Common myeloid progenitor, CD34-positive (primary cell): ENCODE data around the gene SLC39A6.
"Not testable (repeated sequence)": the region's sequence is repeated elsewhere in the genome, so short reads cannot be mapped to it uniquely, and the experiment has no call there.

Experiments used
- CTCF ChIA-PET: fragments of 350-600 bp; sonication (Branson Sonifier 250); formaldehyde crosslinking; loops from one replicate; lab custom pipeline; 2021; ENCODE audit warnings: antibody characterized with exemption; lab: Charles Lee
- POLR2A ChIA-PET: fragments of 350-600 bp; sonication (Branson Sonifier 250); formaldehyde crosslinking; loops from one replicate; lab custom pipeline; 2021; ENCODE audit warnings: antibody characterized with exemption; lab: Charles Lee
- DNase-seq, 3 donors: peaks; one replicate each; pipeline versions ENCODE4 v3.0.0 to v3.0.0-alpha.2; 2013
- H3K27ac ChIP-seq, 2 experiments: 1 replicate in 1 of 2; 2 replicates in 1 of 2; pipeline ENCODE4 v1.7.0; 2013; ENCODE audit warnings: inconsistent platforms in 2 of 2, low read length in 2 of 2, mild to moderate bottlenecking in 2 of 2, low read depth in 1 of 2, moderate library complexity in 1 of 2; ENCODE audit not compliant: severe bottlenecking in 2 of 2, insufficient read depth in 1 of 2, poor library complexity in 1 of 2
- H3K27me3 ChIP-seq, 5 experiments: replicated peaks in 2 of 5; 1 replicate in 3 of 5; 2 replicates in 2 of 5; pipeline versions ENCODE4 v1.6.1 to v1.7.0; 2013; ENCODE audit warnings: low read length in 4 of 5, mild to moderate bottlenecking in 2 of 5, moderate library complexity in 2 of 5, inconsistent platforms in 1 of 5; ENCODE audit not compliant: insufficient read depth in 5 of 5, control insufficient read depth in 4 of 5
- H3K36me3 ChIP-seq, 4 experiments: 1 replicate in 2 of 4; 2 replicates in 2 of 4; pipeline versions ENCODE4 v1.6.1 to v1.7.0; 2013; ENCODE audit warnings: low read length in 3 of 4, control low read depth in 1 of 4, mild to moderate bottlenecking in 1 of 4; ENCODE audit not compliant: control insufficient read depth in 4 of 4, insufficient read depth in 4 of 4
- H3K4me1 ChIP-seq, 4 experiments: 1 replicate in 3 of 4; 2 replicates in 1 of 4; pipeline versions ENCODE4 v1.6.1 to v1.7.1; 2013; ENCODE audit warnings: low read length in 3 of 4, mild to moderate bottlenecking in 3 of 4, control low read depth in 1 of 4, inconsistent platforms in 1 of 4, moderate library complexity in 1 of 4; ENCODE audit not compliant: control insufficient read depth in 4 of 4, insufficient read depth in 4 of 4; ENCODE audit errors: control extremely low read depth in 1 of 4
- H3K4me3 ChIP-seq, 7 experiments: 1 replicate in 4 of 7; 2 replicates in 3 of 7; pipeline versions ENCODE4 v1.5.1 to v1.7.0; 2013; ENCODE audit warnings: mild to moderate bottlenecking in 7 of 7, low read length in 6 of 7, moderate library complexity in 6 of 7, inconsistent platforms in 2 of 7, low read depth in 2 of 7, control low read depth in 1 of 7; ENCODE audit not compliant: insufficient read depth in 4 of 7, control insufficient read depth in 1 of 7; ENCODE audit errors: extremely low read depth in 1 of 7
- H3K9me3 ChIP-seq, 5 experiments: 1 replicate in 4 of 5; 2 replicates in 1 of 5; pipeline versions ENCODE4 v1.6.1 to v1.7.1; 2013; ENCODE audit warnings: low read length in 4 of 5, mild to moderate bottlenecking in 2 of 5, inconsistent platforms in 1 of 5, low read depth in 1 of 5, moderate library complexity in 1 of 5; ENCODE audit not compliant: control insufficient read depth in 4 of 5, insufficient read depth in 2 of 5; ENCODE audit errors: control extremely low read depth in 1 of 5
- WGBS: methylation state at CpG from one replicate; pipeline ENCODE4 v1.1.5; 2013; ENCODE audit not compliant: insufficient coverage; 5-methylcytosine and 5-hydroxymethylcytosine counted together

SLC39A6 gene

GRCh38 chr18:36124841-36125240 is 4.3 kb downstream of the SLC39A6 start:
- Histone ChIP-seq H3K36me3 (peaks cover 8 to 37% (median 29%) of the 10 kb centered on the region in 4 experiments), H3K4me3 (no peak overlapping the region), H3K27ac (no peak overlapping the region), H3K27me3 (no peaks in the 10 kb centered on the region), H3K9me3 (no peaks in the 10 kb centered on the region), H3K4me1 (peaks cover 8 to 28% (median 17%) of the 10 kb centered on the region in 4 experiments)
- DNase-seq = no peak
- CTCF ChIA-PET = interaction anchor here (2.3 kb wide), 1 partner anchor 160 kb away, joined by 9 read pairs; no protein-coding TSS in a partner anchor
- 100% methylated on average over 4 of the region's 4 CpGs for WGBS
- POLR2A ChIA-PET = no interaction called here

- Histone ChIP-seq H3K4me1 (peaks cover 0 to 14% (median 4%) of the 10 kb centered on the region in 4 experiments), H3K4me3 (no peak overlapping the region), H3K27ac (no peak overlapping the region), H3K36me3 (peaks cover 10 to 65% (median 34%) of the 10 kb centered on the region in 4 experiments), H3K9me3 (no peaks in the 10 kb centered on the region), H3K27me3 (no peaks in the 10 kb centered on the region)
- WGBS = no CpG with 5 or more reads among the region's 3 CpGs
- no peak for DNase-seq
- POLR2A ChIA-PET = interaction anchor here (0.6 kb wide), 1 partner anchor 11 kb away, joined by 3 read pairs; no protein-coding TSS in a partner anchor
- CTCF ChIA-PET = interaction anchor here (0.6 to 1.7 kb wide), 3 partner anchors 9 to 102 kb away, joined by 3 to 6 read pairs (median 5); no protein-coding TSS in a partner anchor
Measured at GRCh38 chr18:36120297-36120696, 8.8 kb downstream of the SLC39A6 start.

GRCh38 chr18:36116771-36117170 is 12.4 kb downstream of the SLC39A6 start:
- H3K4me1 ChIP-seq, H3K9me3 ChIP-seq, CTCF ChIA-PET, H3K27me3 ChIP-seq, H3K4me3 ChIP-seq, DNase-seq, H3K27ac ChIP-seq, POLR2A ChIA-PET: not testable (repeated sequence)
- peaks cover 13 to 77% (median 33%) of the 10 kb centered on the region in 4 experiments for H3K36me3 ChIP-seq
- WGBS = 100% methylated on average over 9 of the region's 11 CpGs

- no peak overlapping the region for H3K27ac ChIP-seq
- no peaks in the 10 kb centered on the region for H3K4me1 ChIP-seq
- H3K9me3 ChIP-seq = no peaks in the 10 kb centered on the region
- H3K4me3 ChIP-seq = no peak overlapping the region
- ChIA-PET CTCF (no interaction called here), POLR2A (no interaction called here)
- no peak for DNase-seq
- no peaks in the 10 kb centered on the region for H3K27me3 ChIP-seq
- H3K36me3 ChIP-seq = peaks cover 19 to 68% (median 32%) of the 10 kb centered on the region in 4 experiments
- no CpG with 5 or more reads among the region's 1 CpG for WGBS
Measured at GRCh38 chr18:36114738-36115137, 14.4 kb downstream of the SLC39A6 start.

GRCh38 chr18:36114251-36114650 is 14.9 kb downstream of the SLC39A6 start:
- Histone ChIP-seq H3K4me1 (no peaks in the 10 kb centered on the region), H3K27me3 (no peaks in the 10 kb centered on the region), H3K36me3 (peaks cover 18 to 65% (median 31%) of the 10 kb centered on the region in 4 experiments), H3K27ac (no peak overlapping the region), H3K9me3 (no peaks in the 10 kb centered on the region), H3K4me3 (no peak overlapping the region)
- DNase-seq = no peak
- 100% methylated on average over 4 of the region's 4 CpGs for WGBS
- POLR2A ChIA-PET = no interaction called here
- CTCF ChIA-PET = no interaction called here

- Histone ChIP-seq H3K9me3 (no peaks in the 10 kb centered on the region), H3K36me3 (peaks cover 20 to 64% (median 32%) of the 10 kb centered on the region in 4 experiments), H3K4me1 (no peaks in the 10 kb centered on the region), H3K4me3 (no peak overlapping the region), H3K27ac (no peak overlapping the region), H3K27me3 (no peaks in the 10 kb centered on the region)
- no peak for DNase-seq
- ChIA-PET CTCF (no interaction called here), POLR2A (no interaction called here)
Measured at GRCh38 chr18:36112302-36112701, 16.8 kb downstream of the SLC39A6 start.

- no peak for DNase-seq
- Histone ChIP-seq H3K4me1 (no peaks in the 10 kb centered on the region), H3K36me3 (peaks cover 19 to 47% (median 23%) of the 10 kb centered on the region in 4 experiments), H3K9me3 (no peaks in the 10 kb centered on the region), H3K27ac (no peak overlapping the region), H3K4me3 (no peak overlapping the region), H3K27me3 (no peaks in the 10 kb centered on the region)
- ChIA-PET POLR2A (interaction anchor here (0.6 kb wide), 1 partner anchor 10 kb away, joined by 3 read pairs; no protein-coding TSS in a partner anchor), CTCF (no interaction called here)
- WGBS = no CpG with 5 or more reads among the region's 1 CpG
Measured at GRCh38 chr18:36109737-36110136, 19.4 kb downstream of the SLC39A6 start.
